GM19397 (cell line): ENCODE data around the gene ARHGEF3.

Source experiments
- ATAC-seq: cut with Tn5 transposase; IDR thresholded peaks from one replicate; pipeline ENCODE4 v1.9.1; 2021; ENCODE audit warnings: mild to moderate bottlenecking, moderate library complexity; ENCODE audit not compliant: unreplicated experiment

ARHGEF3 gene

DNA sequence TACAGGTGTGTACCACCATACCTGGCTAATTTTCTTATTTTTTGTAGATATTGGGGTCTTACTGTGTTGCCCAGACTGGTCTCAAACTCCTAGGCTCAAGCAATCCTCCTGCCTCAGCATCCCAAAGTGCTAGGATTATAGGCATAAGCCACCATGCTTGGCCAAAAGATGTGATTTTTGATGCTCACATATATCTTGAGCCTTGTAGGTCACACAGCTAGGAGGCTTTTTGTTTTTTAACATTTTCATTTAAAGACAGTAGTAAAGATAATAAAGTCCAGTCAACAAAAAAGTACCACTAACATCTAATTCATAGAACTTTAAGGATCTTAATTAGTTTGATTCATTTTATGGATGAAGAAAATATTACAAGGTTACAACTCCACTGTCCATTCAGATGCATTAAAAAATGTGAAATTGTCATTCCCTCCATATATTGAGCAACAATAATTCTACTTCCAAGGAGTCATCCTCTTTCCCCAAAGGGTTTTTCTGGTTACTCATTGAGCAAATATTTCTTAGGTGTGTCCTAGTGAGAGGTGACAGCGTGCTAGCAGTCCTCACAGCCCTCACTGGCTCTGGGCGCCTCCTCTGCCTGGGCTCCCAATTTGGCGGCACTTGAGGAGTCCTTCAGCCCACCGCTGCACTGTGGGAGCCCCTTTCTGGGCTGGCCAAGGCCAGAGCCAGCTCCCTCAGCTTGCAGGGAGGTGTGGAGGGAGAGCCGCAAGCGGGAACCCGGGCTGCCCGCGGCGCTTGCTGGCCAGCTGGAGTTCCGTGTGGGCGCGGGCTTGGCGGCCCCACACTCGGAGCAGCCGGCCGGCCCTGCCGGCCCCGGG lies 110.4 kb downstream of the ARHGEF3 start:
- no peak for ATAC-seq

DNA sequence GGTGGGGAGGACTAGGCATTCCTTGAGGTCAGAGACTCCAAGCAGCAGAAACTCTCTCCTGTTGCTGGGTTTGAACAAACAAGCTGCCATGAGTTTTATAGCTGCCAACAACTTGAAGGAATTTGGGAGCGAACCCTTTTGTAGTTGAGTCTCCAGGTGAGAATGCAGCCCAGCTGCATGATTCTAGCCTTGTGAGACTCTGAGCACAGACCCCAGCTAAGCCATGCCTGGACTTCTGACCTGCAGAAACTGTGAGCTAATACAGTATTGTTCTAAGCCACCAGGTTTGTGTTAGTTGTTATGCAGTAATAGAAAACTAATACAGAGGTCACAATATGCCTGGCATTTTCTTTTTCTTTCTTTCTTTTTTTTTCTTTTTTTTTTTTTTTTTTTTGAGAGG lies 112.4 kb downstream of the ARHGEF3 start:
- ATAC-seq = no peak

DNA sequence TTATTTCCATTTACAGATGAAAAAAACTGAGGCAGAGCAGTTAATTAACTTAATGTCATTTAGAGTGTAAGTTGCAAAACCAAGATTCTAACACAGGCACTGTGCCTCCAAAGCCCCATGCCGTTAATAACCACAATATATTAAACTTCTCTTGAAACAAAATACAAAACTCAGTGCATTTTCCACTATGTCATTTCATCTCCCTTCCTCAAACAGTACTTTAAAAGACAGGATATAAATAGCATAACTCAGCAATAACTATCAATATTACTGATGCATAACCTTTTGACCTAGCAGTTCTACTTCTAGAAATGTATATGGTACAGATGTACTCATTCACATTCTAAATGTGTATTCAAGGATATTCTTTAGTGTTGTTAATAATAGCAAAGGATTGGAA lies 113.6 kb downstream of the ARHGEF3 start:
- no peak for ATAC-seq

DNA sequence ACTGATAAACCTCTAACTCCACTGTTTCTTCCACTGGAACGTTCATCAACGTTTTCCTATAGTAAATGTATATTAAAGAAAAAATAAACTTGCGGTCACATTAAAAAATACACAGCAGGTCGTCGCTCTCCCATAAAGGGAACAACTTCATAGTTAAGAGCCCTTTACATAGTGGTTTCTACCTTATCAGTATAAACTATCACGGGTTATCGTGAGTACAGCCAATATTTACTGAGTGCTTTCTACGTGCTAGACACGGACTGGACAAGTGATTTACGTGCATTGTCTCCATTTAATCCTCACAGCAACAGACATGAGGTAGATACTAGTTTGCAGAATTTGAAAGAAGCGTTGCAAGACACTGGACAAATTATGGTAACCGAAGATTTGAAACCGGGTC lies 117.7 kb downstream of the ARHGEF3 start:
- no peak for ATAC-seq

DNA sequence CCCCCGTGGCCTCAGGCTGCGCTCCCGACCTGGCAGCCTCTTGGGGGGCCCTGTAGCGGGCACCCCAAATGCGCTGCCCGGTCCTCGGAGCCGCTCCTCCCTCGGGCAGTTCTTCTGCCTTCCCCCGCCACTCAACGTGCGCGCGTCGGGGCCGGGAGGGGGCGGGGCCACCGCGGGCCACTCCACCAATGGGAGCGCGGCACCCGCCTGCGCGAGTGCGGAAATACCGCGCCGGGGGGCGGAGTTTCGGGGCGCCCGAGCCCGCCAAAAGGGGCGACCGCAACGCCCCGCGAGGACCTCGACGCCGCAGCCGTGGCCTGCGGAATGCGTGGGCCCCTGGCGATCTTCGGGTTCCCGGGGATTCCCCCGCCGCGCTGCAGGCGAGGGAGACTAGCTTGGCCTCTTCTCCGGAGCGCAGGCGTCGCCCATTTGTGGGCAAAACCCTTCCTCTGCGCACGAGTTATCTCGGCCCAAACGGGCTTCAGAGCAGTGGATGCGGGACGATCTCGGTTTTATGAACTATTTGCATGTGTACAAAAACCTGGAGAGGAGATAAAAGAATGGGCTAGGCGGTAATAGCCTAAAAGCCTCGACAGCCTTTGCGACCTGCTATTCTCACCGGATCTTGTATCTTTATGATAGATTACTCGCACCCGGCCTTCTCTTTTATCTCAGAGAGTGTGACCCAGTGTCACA lies 118.5 kb downstream of the ARHGEF3 start, which contains the start of gene TASOR:
Gene TASOR, minus strand, starts transcription at position 144 of the 696 bp plus-strand sequence. CDS start 259 bp downstream, outside the sequence.
- peak; percentile 82 for ATAC-seq

DNA sequence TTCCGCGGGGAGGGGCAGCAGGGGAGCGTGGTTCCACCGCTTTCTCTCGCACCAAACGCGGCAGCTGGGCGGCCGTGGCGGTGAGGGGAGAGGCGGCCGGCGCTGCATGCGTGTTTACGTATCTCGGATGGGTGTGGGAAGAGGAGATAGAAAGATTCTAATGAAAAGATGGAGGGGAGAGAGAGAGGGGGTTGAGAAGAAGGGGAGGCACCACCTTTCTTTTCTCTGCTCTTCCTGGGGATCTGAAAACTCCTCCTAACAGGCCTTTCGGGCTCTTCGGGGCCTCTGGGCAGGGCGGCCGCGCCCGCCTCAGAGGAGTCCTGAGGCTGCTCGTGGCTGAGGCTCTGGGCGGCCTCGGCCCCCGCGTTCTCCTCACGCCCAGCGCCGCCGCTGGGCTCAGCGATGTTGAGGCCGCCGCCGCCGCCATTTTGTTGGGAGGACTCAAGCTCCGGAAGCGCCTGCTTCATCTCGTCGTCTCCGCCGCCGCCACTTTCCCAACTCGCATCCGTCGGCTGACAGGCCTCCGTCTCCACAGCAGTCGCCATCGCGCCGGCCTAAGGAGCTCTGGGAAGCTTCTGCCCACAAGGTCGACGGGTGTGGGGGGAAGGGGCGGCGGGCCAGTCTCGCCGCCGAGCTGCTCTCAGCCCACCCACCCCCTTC lies 119.2 kb downstream of the ARHGEF3 start:
- ATAC-seq = peak; percentile 72

DNA sequence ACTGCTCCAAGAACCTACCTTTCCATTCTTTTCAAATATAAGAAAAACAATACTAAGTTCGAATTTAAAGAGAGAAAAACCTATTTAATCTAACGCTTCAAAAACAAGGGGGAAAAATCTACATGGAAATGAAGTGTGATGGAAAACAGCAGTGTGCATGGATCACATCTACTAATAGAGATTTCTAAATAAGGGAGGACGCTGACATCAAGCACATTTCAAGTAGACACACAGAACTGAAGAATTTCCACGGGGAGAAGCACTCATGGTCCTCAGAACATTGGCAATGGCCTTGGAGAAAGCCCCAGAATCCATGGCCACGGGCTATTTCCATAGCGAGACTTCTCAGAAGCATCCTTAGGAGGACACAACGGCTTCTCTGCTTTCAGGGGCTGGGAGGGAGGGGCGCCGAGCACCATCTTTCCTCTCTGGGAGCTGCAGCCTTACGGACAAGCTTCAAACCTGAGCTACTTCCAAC lies 119.7 kb downstream of the ARHGEF3 start:
- ATAC-seq = no peak

DNA sequence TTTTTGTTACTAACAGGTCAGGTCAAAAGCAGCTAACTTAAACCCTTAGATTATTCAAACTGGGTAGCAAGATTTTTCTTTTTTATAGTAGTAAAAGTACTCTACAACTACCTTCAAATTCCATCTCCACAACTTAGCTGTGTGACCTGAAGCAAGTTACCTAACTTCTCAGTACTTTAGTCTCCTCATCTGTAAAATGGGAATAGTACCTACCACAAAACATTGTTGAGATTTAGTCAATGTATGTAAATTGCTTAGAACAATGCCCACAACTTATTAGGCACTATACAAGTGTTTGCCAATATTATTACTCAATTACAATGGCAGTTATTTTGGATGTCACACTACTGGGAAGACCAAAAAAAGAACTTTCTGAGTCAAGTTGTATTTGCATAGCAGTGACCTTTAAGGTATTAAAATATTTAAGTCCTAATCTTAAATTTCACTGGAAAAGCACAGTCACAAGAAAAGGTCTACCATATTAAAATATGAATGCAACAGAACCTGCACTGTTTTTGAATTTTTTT lies 121.6 kb downstream of the ARHGEF3 start:
- no peak for ATAC-seq
